ENCODE results near the gene C2CD3.

- TF ChIP-seq, protein P1, sequence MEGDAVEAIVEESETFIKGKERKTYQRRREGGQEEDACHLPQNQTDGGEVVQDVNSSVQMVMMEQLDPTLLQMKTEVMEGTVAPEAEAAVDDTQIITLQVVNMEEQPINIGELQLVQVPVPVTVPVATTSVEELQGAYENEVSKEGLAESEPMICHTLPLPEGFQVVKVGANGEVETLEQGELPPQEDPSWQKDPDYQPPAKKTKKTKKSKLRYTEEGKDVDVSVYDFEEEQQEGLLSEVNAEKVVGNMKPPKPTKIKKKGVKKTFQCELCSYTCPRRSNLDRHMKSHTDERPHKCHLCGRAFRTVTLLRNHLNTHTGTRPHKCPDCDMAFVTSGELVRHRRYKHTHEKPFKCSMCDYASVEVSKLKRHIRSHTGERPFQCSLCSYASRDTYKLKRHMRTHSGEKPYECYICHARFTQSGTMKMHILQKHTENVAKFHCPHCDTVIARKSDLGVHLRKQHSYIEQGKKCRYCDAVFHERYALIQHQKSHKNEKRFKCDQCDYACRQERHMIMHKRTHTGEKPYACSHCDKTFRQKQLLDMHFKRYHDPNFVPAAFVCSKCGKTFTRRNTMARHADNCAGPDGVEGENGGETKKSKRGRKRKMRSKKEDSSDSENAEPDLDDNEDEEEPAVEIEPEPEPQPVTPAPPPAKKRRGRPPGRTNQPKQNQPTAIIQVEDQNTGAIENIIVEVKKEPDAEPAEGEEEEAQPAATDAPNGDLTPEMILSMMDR (conservative IDR thresholded peaks at IDR 0.05 in 1 of 2, IDR thresholded peaks at IDR 0.05 in 1 of 2; ENCODE audit: low read depth in 1 of 2, low read length in 2 of 2), result no peak
- TF ChIP-seq EZH2 (IDR thresholded peaks at IDR 0.05; ENCODE audit: low read length, missing control alignments), result no peak
Measured at GRCh38 chr11:74081428-74081827, 89.4 kb downstream of the C2CD3 start.
